PC-3 (cell line): Measurements from ENCODE around the gene ZNF792. TPM values are rescaled to one million over a fixed set of nuclear protein-coding genes. Genes with fewer than 3 reads are reported as not detected.
"Not testable (repeated sequence)": the region's sequence is repeated elsewhere in the genome, so short reads cannot be mapped to it uniquely, and the experiment has no call there.

ENCODE experiments used
- ATAC-seq: fragments of 200-7000 bp; cut with Tn5 transposase; 2 replicates; pipeline ENCODE4 v1.9.1; 2020; ENCODE audit warnings: mild to moderate bottlenecking, moderate library complexity
- BruUV-seq: library from RNA; stranded (reverse); fragments of 400-500 nt; replicated peaks from 2 replicates; lab custom pipeline; 2021; lab: Mats Ljungman, UMichigan
- CTCF ChIA-PET: fragments of 300-600 bp; sonication (Branson Sonifier 250); formaldehyde crosslinking; loops from one replicate; lab custom pipeline; 2022; ENCODE audit warnings: antibody characterized with exemption; lab: Charles Lee
- POLR2A ChIA-PET: fragments of 300-600 bp; sonication (Branson Sonifier 250); formaldehyde crosslinking; loops from one replicate; lab custom pipeline; 2022; ENCODE audit warnings: antibody characterized with exemption; ENCODE audit not compliant: unreplicated experiment; lab: Charles Lee
- DNase-seq: peaks from one replicate; pipeline ENCODE4 v3.0.0-alpha.2; 2015
- H2AFZ ChIP-seq: fragments of 300-600 bp; sonication (generic); 2 replicates; pipeline ENCODE4 v1.6.0; 2016; ENCODE audit warnings: antibody characterized with exemption, low read length
- H3F3A ChIP-seq: fragments of 300-600 bp; sonication (generic); one replicate; pipeline ENCODE4 v1.6.0; 2017; ENCODE audit warnings: antibody characterized with exemption, low read length, control low read depth, mild to moderate bottlenecking; ENCODE audit not compliant: unreplicated experiment
- H3K27ac ChIP-seq: fragments of 300-600 bp; sonication (generic); 2 replicates; pipeline ENCODE4 v1.5.1; 2016; ENCODE audit warnings: mild to moderate bottlenecking, low read length
- H3K27me3 ChIP-seq: fragments of 300-600 bp; sonication (generic); 2 replicates; pipeline ENCODE4 v1.6.1; 2016; ENCODE audit warnings: low read length, mixed read lengths
- H3K36me3 ChIP-seq: fragments of 300-600 bp; sonication (generic); 2 replicates; pipeline ENCODE4 v1.6.1; 2016; ENCODE audit warnings: low read depth, mixed run types, low read length, mixed read lengths
- H3K4me1 ChIP-seq: fragments of 300-600 bp; sonication (generic); 2 replicates; pipeline ENCODE4 v1.5.1; 2016; ENCODE audit warnings: low read length; ENCODE audit not compliant: insufficient read depth
- H3K4me2 ChIP-seq: fragments of 300-600 bp; sonication (generic); 2 replicates; pipeline ENCODE4 v1.6.0; 2016; ENCODE audit warnings: low read length
- H3K4me3 ChIP-seq: fragments of 300-600 bp; sonication (generic); 2 replicates; pipeline ENCODE4 v1.5.1; 2016; ENCODE audit warnings: mild to moderate bottlenecking, low read length, mixed read lengths
- H3K79me2 ChIP-seq: fragments of 300-600 bp; sonication (generic); 2 replicates; pipeline ENCODE4 v1.6.1; 2017; ENCODE audit warnings: low read length, mixed read lengths
- H3K9ac ChIP-seq: fragments of 300-600 bp; sonication (generic); 2 replicates; pipeline ENCODE4 v1.6.0; 2016; ENCODE audit warnings: mild to moderate bottlenecking, low read length
- H3K9me2 ChIP-seq: fragments of 300-600 bp; sonication (generic); replicated peaks from 2 replicates; pipeline ENCODE4 v1.6.1; 2016; ENCODE audit warnings: mixed run types, low read length, mixed read lengths
- H3K9me3 ChIP-seq: fragments of 300-600 bp; sonication (generic); 2 replicates; pipeline ENCODE4 v1.6.1; 2016; ENCODE audit warnings: low read length, mixed read lengths
- H4K20me1 ChIP-seq: fragments of 300-600 bp; sonication (generic); 2 replicates; pipeline ENCODE4 v1.6.1; 2016; ENCODE audit warnings: low read length, mixed read lengths
- EZH2 ChIP-seq: fragments of 300-600 bp; sonication (generic); IDR thresholded peaks from one replicate; pipeline ENCODE4 v1.6.1; 2017; ENCODE audit warnings: antibody characterized with exemption, mild to moderate bottlenecking, low read length; ENCODE audit not compliant: unreplicated experiment
- EZH2phosphoT487 ChIP-seq: fragments of 300-600 bp; sonication (generic); IDR thresholded peaks from 2 replicates; pipeline ENCODE4 v1.6.1; 2018; ENCODE audit warnings: mild to moderate bottlenecking, antibody characterized with exemption, low read length, borderline replicate concordance
- intact Hi-C: fragments of 100-400 bp; cut with micrococcal nuclease; formaldehyde crosslinking; loops from 2 replicates; pipeline ENCODE4 v1.9.0; 2023
- total RNA-seq: library from RNA; depleted of rRNA; stranded (reverse); fragments of >200 nt; gene quantifications from 2 replicates; pipeline ENCODE4 v1.2.3, GENCODE V29; 2014
- TF ChIP-seq, protein P1 (sequence below): fragments of 300-600 bp; sonication (generic); conservative IDR thresholded peaks from 2 replicates; pipeline ENCODE4 v1.5.1; 2017; ENCODE audit warnings: antibody characterized with exemption, low read depth, mild to moderate bottlenecking, low read length

Gene ZNF792
- total RNA-seq, 1 experiment from 2014 or later = 6.3 TPM

DNA sequence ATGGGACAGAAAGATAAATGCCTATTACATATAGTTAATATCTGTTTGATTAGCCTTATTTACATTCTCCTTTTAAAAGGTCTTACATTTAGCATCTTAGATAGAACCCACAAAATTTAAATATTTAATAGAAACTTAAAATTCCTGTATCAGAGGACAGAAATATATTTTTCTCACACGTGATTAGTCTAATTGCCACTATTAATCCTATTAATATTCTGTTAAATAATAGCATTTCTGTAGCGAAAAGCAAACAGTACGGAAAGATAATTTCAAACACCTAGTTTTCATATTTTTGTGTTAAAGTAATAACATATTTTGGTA lies 37.7 kb downstream of the ZNF792 start:
- CTCF ChIA-PET = no interaction called here
- DNase-seq (no peak), ATAC-seq (no peak)
- Histone ChIP-seq H3K4me3 (peak overlapping the region; percentile 85; the same call in 1 of the 2 replicates), H3K9me2 (no peaks in the 10 kb centered on the region), H3K4me1 (0 out of 2 replicates have a peak, but pooled peaks cover 4% of the 10 kb centered on the region), H3K4me2 (peak overlapping the region; percentile 98), H3K36me3 (no peaks in the 10 kb centered on the region), H3K9ac (0 out of 2 replicates have a peak overlapping the region, but pooled peaks have one; percentile 79), H2AFZ (peak overlapping the region; percentile 97), H3K79me2 (peaks cover 11% of the 10 kb centered on the region), H3K27ac (no peak overlapping the region), H4K20me1 (no peaks in the 10 kb centered on the region), H3F3A (no peaks in the 10 kb centered on the region), H3K27me3 (no peaks in the 10 kb centered on the region), H3K9me3 (no peaks in the 10 kb centered on the region)
- TF ChIP-seq EZH2 = no peak
- TF ChIP-seq, protein P1, sequence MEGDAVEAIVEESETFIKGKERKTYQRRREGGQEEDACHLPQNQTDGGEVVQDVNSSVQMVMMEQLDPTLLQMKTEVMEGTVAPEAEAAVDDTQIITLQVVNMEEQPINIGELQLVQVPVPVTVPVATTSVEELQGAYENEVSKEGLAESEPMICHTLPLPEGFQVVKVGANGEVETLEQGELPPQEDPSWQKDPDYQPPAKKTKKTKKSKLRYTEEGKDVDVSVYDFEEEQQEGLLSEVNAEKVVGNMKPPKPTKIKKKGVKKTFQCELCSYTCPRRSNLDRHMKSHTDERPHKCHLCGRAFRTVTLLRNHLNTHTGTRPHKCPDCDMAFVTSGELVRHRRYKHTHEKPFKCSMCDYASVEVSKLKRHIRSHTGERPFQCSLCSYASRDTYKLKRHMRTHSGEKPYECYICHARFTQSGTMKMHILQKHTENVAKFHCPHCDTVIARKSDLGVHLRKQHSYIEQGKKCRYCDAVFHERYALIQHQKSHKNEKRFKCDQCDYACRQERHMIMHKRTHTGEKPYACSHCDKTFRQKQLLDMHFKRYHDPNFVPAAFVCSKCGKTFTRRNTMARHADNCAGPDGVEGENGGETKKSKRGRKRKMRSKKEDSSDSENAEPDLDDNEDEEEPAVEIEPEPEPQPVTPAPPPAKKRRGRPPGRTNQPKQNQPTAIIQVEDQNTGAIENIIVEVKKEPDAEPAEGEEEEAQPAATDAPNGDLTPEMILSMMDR = no peak
- TF ChIP-seq EZH2phosphoT487 = no peak
- intact Hi-C loops = no loop called here
- BruUV-seq = TSS peak; percentile 89
- POLR2A ChIA-PET = interaction anchor here (0.5 kb wide), 1 partner anchor 98 kb away, joined by 4 read pairs; no protein-coding TSS in a partner anchor

DNA sequence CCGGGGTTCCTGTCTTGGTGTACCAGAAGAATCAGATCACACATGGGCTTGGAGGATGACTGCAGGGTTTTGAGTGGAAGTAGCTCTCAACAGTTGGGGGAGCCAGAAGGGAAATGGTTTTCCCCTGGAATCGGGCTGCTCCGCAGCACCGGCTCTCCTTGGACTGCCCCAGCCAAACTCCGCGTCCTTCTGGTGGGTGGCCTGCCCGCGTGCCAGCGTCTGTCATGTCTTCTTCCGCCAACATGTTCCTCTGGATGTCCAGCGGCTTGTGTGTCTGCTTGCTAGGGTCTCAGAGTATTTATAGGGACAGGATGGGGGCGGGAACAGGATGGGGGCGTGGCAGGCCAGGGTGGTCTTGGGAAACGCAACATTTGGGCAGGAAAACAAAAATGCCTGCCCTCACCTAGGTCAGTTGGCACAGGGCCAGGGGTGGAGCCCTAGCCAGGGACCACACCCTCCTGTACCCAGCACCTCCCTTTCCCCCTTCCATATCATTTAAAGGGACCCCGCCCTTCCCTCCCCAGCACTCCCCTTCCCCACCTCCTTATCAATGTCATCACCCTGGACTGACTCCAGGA lies 38.7 kb downstream of the ZNF792 start:
- H3K79me2 ChIP-seq = peaks cover 11% of the 10 kb centered on the region
- ATAC-seq = no peak
- no peak overlapping the region for H3K27ac ChIP-seq
- no peaks in the 10 kb centered on the region for H4K20me1 ChIP-seq
- no peak for DNase-seq
- H3K27me3 ChIP-seq = no peaks in the 10 kb centered on the region
- ChIA-PET CTCF (no interaction called here), POLR2A (no interaction called here)
- no peak overlapping the region for H2AFZ ChIP-seq
- intact Hi-C loops = no loop called here
- H3K36me3 ChIP-seq = no peaks in the 10 kb centered on the region
- H3K9me3 ChIP-seq = no peaks in the 10 kb centered on the region
- H3K9me2 ChIP-seq = no peaks in the 10 kb centered on the region
- no TSS peak for BruUV-seq
- 0 out of 2 replicates have a peak, but pooled peaks cover 4% of the 10 kb centered on the region for H3K4me1 ChIP-seq
- no peak overlapping the region for H3K4me3 ChIP-seq
- no peak for TF ChIP-seq EZH2
- TF ChIP-seq, protein P1 = no peak
- no peak for TF ChIP-seq EZH2phosphoT487
- no peaks in the 10 kb centered on the region for H3F3A ChIP-seq
- H3K4me2 ChIP-seq = no peak overlapping the region
- H3K9ac ChIP-seq = no peak overlapping the region

DNA sequence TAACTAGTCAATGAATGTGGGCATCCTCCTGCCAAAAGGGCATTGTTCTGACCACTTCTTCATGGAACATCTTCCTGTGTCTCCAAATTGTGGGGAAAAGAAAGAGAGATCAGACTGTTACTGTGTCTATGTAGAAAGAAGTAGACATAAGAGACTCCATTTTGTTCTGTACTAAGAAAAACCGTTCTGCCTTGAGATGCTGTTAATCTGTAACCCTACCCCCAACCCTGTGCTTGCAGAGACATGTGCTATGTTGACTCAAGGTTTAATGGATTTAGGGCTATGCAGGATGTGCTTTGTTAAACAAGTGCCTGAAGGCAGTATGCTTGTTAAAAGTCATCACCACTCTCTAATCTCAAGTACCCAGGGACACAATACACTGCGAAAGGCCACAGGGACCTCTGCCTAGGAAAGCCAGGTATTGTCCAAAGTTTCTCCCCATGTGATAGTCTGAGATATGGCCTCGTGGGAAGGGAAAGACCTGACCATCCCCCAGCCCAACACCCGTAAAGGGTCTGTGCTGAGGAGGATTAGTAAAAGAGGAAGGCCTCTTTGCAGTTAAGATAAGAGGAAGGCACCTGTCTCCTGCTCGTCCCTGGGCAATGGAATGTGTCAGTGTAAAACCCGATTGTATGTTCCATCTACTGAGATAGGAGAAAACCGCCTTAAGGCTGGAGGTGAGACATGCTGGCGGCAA lies 43.8 kb downstream of the ZNF792 start:
- not testable (repeated sequence) for BruUV-seq

More for the DNA sequence above, 43.8 kb downstream of the ZNF792 start:
- DNase-seq, H3K4me3 ChIP-seq, intact Hi-C loops, ATAC-seq, H2AFZ ChIP-seq, H3K36me3 ChIP-seq, H3K9me3 ChIP-seq, POLR2A ChIA-PET, H3K4me1 ChIP-seq, H3K4me2 ChIP-seq, H3K27ac ChIP-seq, H4K20me1 ChIP-seq, H3F3A ChIP-seq, H3K27me3 ChIP-seq, H3K9me2 ChIP-seq, H3K9ac ChIP-seq, CTCF ChIA-PET, H3K79me2 ChIP-seq: not testable (repeated sequence)
